HepG2 (cell line): ENCODE measurements around the gene RNF135. TPM values are rescaled to one million over a fixed set of nuclear protein-coding genes. Genes with fewer than 3 reads are reported as not detected.

Experiments used
- ARID2 ChIP-seq: sonication (generic); formaldehyde crosslinking; IDR thresholded peaks from 2 replicates; pipeline ENCODE4 v1.8.1; 2022; ENCODE audit warnings: mild to moderate bottlenecking, missing genetic modification reagents, borderline replicate concordance
- FOXC1 ChIP-seq: sonication (generic); formaldehyde crosslinking; IDR thresholded peaks from 2 replicates; pipeline ENCODE4 v1.8.0; 2022; ENCODE audit warnings: mild to moderate bottlenecking, missing genetic modification reagents, borderline replicate concordance
- FOXP1 ChIP-seq, 2 experiments: fragments of 450-650 bp in 1 of 2; IDR thresholded peaks; 2 replicates each; pipeline ENCODE4 v1.6.1; 2017 to 2018; ENCODE audit warnings: antibody characterized with exemption in 1 of 2
- NRL ChIP-seq: sonication (generic); formaldehyde crosslinking; IDR thresholded peaks from 2 replicates; pipeline ENCODE4 v1.5.0; 2020; ENCODE audit warnings: missing genetic modification reagents, mild to moderate bottlenecking, moderate library complexity, borderline replicate concordance
- SIN3B ChIP-seq: fragments of 150-350 bp; IDR thresholded peaks from 2 replicates; pipeline ENCODE4 v1.6.1; 2014; ENCODE audit warnings: low read length
- ZNF292 ChIP-seq: sonication (generic); formaldehyde crosslinking; IDR thresholded peaks from 2 replicates; pipeline ENCODE4 v1.8.1; 2022; ENCODE audit warnings: mild to moderate bottlenecking, low read depth, missing genetic modification reagents, borderline replicate concordance
- polyA plus RNA-seq, 8 experiments: library from polyadenylated mRNA; depleted of rRNA in 3 of 8; stranded (reverse) in 7 of 8; unstranded in 1 of 8; fragments of >200 nt; fragmentation: Illumina TruSeq in 4 of 8; extraction: Trizol in 4 of 8; gene quantifications; 2 replicates each; pipeline versions ENCODE4 v1.2.1 to v1.2.3, GENCODE V29; 2011 to 2016; ENCODE audit warnings: low read depth in 4 of 8, missing spikeins in 1 of 8, mixed read lengths in 1 of 8; ENCODE audit not compliant: insufficient read depth in 1 of 8
- total RNA-seq, 5 experiments: library from RNA; depleted of rRNA; stranded (reverse); fragments of >200 nt; fragmentation: Illumina TruSeq; extraction: Trizol; gene quantifications; 2 replicates each; pipeline ENCODE4 v1.2.3, GENCODE V29; 2016; ENCODE audit warnings: low read depth in 1 of 5
- TF ChIP-seq, protein P1 (sequence below): sonication (generic); formaldehyde crosslinking; IDR thresholded peaks from 2 replicates; pipeline ENCODE4 v1.5.0; 2020; ENCODE audit warnings: mild to moderate bottlenecking, missing genetic modification reagents
- TF ChIP-seq, protein P2 (sequence below): sonication (generic); formaldehyde crosslinking; IDR thresholded peaks from 2 replicates; pipeline ENCODE4 v1.4.0; 2020; ENCODE audit warnings: missing genetic modification reagents, borderline replicate concordance
- TF ChIP-seq, protein P3 (sequence below): sonication (generic); formaldehyde crosslinking; IDR thresholded peaks from 2 replicates; pipeline ENCODE4 v1.4.0; 2020; ENCODE audit warnings: missing genetic modification reagents

Gene RNF135
- total and polyA plus RNA-seq, 2 of the 13 experiments (the other 11 are each of a cell fraction or from before 2014, with no cell fraction given), result not detected

DNA sequence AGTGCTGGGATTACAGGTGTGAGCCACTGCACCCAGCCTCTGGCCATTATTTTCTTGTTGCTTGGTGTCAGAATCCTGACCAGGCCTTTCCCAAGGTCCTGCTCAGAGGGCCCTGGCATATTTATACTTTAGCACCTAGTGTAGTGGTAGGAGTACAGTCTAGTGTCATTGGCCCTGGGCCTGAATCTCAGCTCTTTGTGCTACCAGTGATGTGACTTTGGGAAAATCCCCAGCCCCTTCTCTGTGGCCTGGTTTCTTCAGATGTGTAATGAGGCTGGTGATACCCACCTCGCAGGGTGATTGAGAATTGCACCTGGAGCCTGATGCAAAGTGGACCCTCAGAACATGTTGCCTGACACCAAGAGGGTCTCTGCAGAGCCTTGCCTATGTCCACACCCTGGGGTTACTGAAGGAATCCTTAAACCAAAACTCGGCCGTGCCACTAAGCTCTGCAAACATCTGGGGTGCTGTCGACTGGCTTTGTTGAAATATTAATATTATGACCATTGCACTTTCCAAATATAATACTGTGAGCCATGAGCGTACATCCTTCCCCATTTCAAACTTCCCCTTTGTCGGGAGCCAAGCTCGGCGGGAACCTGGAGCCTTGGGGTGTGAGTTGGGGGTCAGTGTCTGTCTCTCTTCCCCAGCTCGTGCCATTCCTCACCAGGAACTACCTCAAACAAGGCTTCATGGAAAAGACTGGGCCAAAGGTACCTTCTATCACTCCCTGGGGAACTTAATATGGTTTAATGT lies 18.0 kb upstream of the RNF135 start (continued):
- no peak for TF ChIP-seq FOXP1 (IDR thresholded peaks at IDR 0.05)
- no peak for TF ChIP-seq FOXP1 (CRISPR knock-in tag; IDR thresholded peaks at IDR 0.05)
- TF ChIP-seq, protein P1, sequence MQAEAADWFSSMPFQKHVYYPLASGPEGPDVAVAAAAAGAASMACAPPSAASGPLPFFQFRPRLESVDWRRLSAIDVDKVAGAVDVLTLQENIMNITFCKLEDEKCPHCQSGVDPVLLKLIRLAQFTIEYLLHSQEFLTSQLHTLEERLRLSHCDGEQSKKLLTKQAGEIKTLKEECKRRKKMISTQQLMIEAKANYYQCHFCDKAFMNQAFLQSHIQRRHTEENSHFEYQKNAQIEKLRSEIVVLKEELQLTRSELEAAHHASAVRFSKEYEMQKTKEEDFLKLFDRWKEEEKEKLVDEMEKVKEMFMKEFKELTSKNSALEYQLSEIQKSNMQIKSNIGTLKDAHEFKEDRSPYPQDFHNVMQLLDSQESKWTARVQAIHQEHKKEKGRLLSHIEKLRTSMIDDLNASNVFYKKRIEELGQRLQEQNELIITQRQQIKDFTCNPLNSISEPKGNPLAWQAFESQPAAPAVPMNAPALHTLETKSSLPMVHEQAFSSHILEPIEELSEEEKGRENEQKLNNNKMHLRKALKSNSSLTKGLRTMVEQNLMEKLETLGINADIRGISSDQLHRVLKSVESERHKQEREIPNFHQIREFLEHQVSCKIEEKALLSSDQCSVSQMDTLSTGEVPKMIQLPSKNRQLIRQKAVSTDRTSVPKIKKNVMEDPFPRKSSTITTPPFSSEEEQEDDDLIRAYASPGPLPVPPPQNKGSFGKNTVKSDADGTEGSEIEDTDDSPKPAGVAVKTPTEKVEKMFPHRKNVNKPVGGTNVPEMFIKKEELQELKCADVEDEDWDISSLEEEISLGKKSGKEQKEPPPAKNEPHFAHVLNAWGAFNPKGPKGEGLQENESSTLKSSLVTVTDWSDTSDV, result no peak
- no peak for TF ChIP-seq FOXC1 (CRISPR knock-in tag)
- TF ChIP-seq ZNF292 (CRISPR knock-in tag), result no peak
- no peak for TF ChIP-seq NRL (CRISPR knock-in tag)
- no peak for TF ChIP-seq ARID2 (CRISPR knock-in tag)
- TF ChIP-seq, protein P2, sequence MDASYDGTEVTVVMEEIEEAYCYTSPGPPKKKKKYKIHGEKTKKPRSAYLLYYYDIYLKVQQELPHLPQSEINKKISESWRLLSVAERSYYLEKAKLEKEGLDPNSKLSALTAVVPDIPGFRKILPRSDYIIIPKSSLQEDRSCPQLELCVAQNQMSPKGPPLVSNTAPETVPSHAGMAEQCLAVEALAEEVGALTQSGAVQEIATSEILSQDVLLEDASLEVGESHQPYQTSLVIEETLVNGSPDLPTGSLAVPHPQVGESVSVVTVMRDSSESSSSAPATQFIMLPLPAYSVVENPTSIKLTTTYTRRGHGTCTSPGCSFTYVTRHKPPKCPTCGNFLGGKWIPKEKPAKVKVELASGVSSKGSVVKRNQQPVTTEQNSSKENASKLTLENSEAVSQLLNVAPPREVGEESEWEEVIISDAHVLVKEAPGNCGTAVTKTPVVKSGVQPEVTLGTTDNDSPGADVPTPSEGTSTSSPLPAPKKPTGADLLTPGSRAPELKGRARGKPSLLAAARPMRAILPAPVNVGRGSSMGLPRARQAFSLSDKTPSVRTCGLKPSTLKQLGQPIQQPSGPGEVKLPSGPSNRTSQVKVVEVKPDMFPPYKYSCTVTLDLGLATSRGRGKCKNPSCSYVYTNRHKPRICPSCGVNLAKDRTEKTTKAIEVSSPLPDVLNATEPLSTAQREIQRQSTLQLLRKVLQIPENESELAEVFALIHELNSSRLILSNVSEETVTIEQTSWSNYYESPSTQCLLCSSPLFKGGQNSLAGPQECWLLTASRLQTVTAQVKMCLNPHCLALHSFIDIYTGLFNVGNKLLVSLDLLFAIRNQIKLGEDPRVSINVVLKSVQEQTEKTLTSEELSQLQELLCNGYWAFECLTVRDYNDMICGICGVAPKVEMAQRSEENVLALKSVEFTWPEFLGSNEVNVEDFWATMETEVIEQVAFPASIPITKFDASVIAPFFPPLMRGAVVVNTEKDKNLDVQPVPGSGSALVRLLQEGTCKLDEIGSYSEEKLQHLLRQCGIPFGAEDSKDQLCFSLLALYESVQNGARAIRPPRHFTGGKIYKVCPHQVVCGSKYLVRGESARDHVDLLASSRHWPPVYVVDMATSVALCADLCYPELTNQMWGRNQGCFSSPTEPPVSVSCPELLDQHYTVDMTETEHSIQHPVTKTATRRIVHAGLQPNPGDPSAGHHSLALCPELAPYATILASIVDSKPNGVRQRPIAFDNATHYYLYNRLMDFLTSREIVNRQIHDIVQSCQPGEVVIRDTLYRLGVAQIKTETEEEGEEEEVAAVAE (CRISPR knock-in tag), result no peak
- no peak for TF ChIP-seq SIN3B
- TF ChIP-seq, protein P3, sequence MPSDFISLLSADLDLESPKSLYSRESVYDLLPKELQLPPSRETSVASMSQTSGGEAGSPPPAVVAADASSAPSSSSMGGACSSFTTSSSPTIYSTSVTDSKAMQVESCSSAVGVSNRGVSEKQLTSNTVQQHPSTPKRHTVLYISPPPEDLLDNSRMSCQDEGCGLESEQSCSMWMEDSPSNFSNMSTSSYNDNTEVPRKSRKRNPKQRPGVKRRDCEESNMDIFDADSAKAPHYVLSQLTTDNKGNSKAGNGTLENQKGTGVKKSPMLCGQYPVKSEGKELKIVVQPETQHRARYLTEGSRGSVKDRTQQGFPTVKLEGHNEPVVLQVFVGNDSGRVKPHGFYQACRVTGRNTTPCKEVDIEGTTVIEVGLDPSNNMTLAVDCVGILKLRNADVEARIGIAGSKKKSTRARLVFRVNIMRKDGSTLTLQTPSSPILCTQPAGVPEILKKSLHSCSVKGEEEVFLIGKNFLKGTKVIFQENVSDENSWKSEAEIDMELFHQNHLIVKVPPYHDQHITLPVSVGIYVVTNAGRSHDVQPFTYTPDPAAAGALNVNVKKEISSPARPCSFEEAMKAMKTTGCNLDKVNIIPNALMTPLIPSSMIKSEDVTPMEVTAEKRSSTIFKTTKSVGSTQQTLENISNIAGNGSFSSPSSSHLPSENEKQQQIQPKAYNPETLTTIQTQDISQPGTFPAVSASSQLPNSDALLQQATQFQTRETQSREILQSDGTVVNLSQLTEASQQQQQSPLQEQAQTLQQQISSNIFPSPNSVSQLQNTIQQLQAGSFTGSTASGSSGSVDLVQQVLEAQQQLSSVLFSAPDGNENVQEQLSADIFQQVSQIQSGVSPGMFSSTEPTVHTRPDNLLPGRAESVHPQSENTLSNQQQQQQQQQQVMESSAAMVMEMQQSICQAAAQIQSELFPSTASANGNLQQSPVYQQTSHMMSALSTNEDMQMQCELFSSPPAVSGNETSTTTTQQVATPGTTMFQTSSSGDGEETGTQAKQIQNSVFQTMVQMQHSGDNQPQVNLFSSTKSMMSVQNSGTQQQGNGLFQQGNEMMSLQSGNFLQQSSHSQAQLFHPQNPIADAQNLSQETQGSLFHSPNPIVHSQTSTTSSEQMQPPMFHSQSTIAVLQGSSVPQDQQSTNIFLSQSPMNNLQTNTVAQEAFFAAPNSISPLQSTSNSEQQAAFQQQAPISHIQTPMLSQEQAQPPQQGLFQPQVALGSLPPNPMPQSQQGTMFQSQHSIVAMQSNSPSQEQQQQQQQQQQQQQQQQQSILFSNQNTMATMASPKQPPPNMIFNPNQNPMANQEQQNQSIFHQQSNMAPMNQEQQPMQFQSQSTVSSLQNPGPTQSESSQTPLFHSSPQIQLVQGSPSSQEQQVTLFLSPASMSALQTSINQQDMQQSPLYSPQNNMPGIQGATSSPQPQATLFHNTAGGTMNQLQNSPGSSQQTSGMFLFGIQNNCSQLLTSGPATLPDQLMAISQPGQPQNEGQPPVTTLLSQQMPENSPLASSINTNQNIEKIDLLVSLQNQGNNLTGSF, result no peak
- TF ChIP-seq, all 625 proteins: peak for 0
